DND-41 (cell line): ENCODE data around the gene SMAD6.
"Not testable (repeated sequence)": the region's sequence is repeated elsewhere in the genome, so short reads cannot be mapped to it uniquely, and the experiment has no call there.

ENCODE experiments used
- ATAC-seq: fragments of 200-7000 bp; cut with Tn5 transposase; 3 replicates; pipeline ENCODE4 v1.9.1; 2021; ENCODE audit warnings: low read depth; ENCODE audit not compliant: insufficient read depth
- DNase-seq: peaks from one replicate; pipeline ENCODE4 v3.0.0-alpha.2; 2020
- H2AFZ ChIP-seq: 2 replicates; pipeline ENCODE4 v1.6.0; 2012; ENCODE audit warnings: low read depth, low read length
- H3K27ac ChIP-seq: 2 replicates; pipeline ENCODE4 v1.5.1; 2012; ENCODE audit warnings: low read length, inconsistent platforms
- H3K27me3 ChIP-seq: fragments of 200-600 bp; sonication (generic); 2 replicates; pipeline ENCODE4 v1.6.0; 2012; ENCODE audit warnings: low read length, mild to moderate bottlenecking, inconsistent platforms; ENCODE audit not compliant: insufficient read depth, poor library complexity
- H3K36me3 ChIP-seq: 2 replicates; pipeline ENCODE4 v1.5.1; 2012; ENCODE audit warnings: low read length, inconsistent platforms; ENCODE audit not compliant: insufficient read depth
- H3K4me1 ChIP-seq: 2 replicates; pipeline ENCODE4 v1.5.1; 2012; ENCODE audit warnings: mild to moderate bottlenecking, low read length; ENCODE audit not compliant: insufficient read depth
- H3K4me2 ChIP-seq: 2 replicates; pipeline ENCODE4 v1.6.0; 2012; ENCODE audit warnings: mild to moderate bottlenecking, moderate library complexity, low read length, inconsistent platforms; ENCODE audit not compliant: insufficient read depth
- H3K4me3 ChIP-seq, 2 experiments: fragments of 200-600 bp in 1 of 2; shearing (Covaris generic) in 1 of 2; 2 replicates each; pipeline ENCODE4 v1.5.1; 2012 to 2016; ENCODE audit warnings: inconsistent platforms in 2 of 2, low read length in 2 of 2, mild to moderate bottlenecking in 2 of 2, low read depth in 1 of 2, moderate library complexity in 1 of 2
- H3K79me2 ChIP-seq: 2 replicates; pipeline ENCODE4 v1.6.0; 2012; ENCODE audit warnings: low read length, inconsistent platforms; ENCODE audit not compliant: insufficient read depth
- H3K9ac ChIP-seq: 2 replicates; pipeline ENCODE4 v1.6.0; 2012; ENCODE audit warnings: low read depth, mild to moderate bottlenecking, inconsistent platforms, low read length, moderate library complexity
- H3K9me3 ChIP-seq: 2 replicates; pipeline ENCODE4 v1.5.1; 2012; ENCODE audit warnings: low read length, moderate library complexity, mild to moderate bottlenecking, inconsistent platforms; ENCODE audit not compliant: insufficient read depth, severe bottlenecking
- H4K20me1 ChIP-seq: 2 replicates; pipeline ENCODE4 v1.6.0; 2012; ENCODE audit warnings: low read length; ENCODE audit not compliant: insufficient read depth
- EZH2 ChIP-seq: IDR thresholded peaks from 3 replicates; pipeline ENCODE4 v1.6.1; 2012; ENCODE audit warnings: borderline replicate concordance, low read depth, mild to moderate bottlenecking, moderate library complexity, low read length, inconsistent platforms; ENCODE audit not compliant: severe bottlenecking
- TF ChIP-seq, protein P1 (sequence below): IDR thresholded peaks from 2 replicates; pipeline ENCODE4 v1.5.1; 2012; ENCODE audit warnings: borderline replicate concordance, low read length, moderate library complexity, mild to moderate bottlenecking; ENCODE audit not compliant: poor library complexity, severe bottlenecking; ENCODE audit errors: extremely low read depth

Gene SMAD6

DNA sequence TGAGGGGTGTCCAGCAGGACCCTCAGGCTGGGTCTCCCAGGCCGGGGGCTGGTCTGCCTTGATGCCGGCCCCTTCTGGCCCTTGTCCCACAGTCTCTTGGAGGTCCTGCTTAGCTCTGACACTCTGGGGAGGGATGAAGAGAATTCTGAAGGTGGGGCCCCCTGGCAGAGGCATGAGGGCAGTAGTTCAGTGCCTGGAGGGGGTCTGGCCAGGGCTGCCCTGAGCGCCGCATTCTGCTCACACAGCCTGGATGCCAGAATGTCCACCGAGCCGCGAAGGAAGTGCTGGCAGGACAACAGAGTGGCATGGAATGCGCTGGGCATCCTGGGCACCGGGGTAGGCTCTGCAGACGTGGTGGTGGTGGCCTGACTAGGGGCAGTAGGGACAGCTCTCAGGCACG is 55.5 kb downstream of the SMAD6 start:
- H3K27me3 ChIP-seq: no peaks in the 10 kb centered on the region
- peaks cover 42% of the 10 kb centered on the region for H3K79me2 ChIP-seq
- H2AFZ ChIP-seq: no peak overlapping the region
- no peak overlapping the region for H3K27ac ChIP-seq
- H3K9ac ChIP-seq: no peak overlapping the region
- no peak overlapping the region for H3K4me2 ChIP-seq
- H3K36me3 ChIP-seq: peaks cover 27% of the 10 kb centered on the region
- ATAC-seq (no peak), DNase-seq (no peak)
- H3K9me3 ChIP-seq: peaks cover 5% of the 10 kb centered on the region
- TF ChIP-seq, protein P1, sequence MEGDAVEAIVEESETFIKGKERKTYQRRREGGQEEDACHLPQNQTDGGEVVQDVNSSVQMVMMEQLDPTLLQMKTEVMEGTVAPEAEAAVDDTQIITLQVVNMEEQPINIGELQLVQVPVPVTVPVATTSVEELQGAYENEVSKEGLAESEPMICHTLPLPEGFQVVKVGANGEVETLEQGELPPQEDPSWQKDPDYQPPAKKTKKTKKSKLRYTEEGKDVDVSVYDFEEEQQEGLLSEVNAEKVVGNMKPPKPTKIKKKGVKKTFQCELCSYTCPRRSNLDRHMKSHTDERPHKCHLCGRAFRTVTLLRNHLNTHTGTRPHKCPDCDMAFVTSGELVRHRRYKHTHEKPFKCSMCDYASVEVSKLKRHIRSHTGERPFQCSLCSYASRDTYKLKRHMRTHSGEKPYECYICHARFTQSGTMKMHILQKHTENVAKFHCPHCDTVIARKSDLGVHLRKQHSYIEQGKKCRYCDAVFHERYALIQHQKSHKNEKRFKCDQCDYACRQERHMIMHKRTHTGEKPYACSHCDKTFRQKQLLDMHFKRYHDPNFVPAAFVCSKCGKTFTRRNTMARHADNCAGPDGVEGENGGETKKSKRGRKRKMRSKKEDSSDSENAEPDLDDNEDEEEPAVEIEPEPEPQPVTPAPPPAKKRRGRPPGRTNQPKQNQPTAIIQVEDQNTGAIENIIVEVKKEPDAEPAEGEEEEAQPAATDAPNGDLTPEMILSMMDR: no peak
- TF ChIP-seq EZH2: no peak
- no peaks in the 10 kb centered on the region for H3K4me1 ChIP-seq
- H3K4me3 ChIP-seq: no peak overlapping the region
- H4K20me1 ChIP-seq: peaks cover 10% of the 10 kb centered on the region

DNA sequence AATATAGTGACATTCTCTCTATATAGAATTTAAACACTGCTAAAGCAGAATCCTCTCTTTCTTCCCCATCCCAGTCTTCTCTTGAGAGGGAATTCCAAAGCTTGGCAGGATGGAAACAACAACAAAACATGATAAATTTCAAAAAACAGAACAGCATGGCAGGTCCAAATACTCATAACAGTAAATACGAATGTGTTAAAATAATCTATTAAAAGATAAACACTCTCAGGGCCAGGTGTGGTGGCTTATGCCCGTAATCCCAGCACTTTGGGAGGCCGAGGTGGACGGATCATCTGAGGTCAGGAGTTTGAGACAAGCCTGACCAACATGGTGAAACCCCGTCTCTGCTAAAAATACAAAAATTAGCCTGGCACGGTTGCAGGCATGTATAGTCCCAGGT is 56.2 kb downstream of the SMAD6 start:
- H3K79me2 ChIP-seq: peaks cover 40% of the 10 kb centered on the region
- not testable (repeated sequence) for H3K27me3 ChIP-seq, H4K20me1 ChIP-seq

DNA sequence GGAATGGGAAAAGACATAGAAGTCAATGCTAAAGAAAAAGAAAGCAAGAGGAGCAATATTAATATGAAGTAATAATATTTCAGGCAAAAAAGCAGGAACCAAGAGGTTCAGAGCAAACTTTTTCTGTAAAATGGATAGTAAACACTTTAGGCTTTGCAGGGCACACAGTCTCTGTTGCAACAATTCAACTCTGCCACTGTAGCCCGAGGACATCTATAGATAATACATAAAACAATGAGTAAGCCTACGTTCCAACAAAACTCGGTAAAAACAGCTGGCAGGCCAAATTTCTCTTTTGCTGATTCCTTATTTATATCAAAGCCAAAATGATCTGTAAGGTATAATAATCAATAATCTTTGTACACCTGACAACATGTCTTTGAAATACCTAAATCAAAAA is 56.8 kb downstream of the SMAD6 start:
- Histone ChIP-seq H3K9me3 (peaks cover 5% of the 10 kb centered on the region), H3K9ac (no peak overlapping the region), H3K4me1 (no peaks in the 10 kb centered on the region), H3K27me3 (no peaks in the 10 kb centered on the region), H2AFZ (no peak overlapping the region), H3K36me3 (peaks cover 20% of the 10 kb centered on the region; the same call in 1 of the 2 replicates), H3K27ac (no peak overlapping the region), H4K20me1 (peaks cover 10% of the 10 kb centered on the region), H3K4me3 (no peak overlapping the region), H3K79me2 (peaks cover 34% of the 10 kb centered on the region), H3K4me2 (no peak overlapping the region)
- DNase-seq (no peak), ATAC-seq (no peak)
- TF ChIP-seq EZH2: no peak
- TF ChIP-seq, protein P1: no peak

More for the DNA sequence above, 56.2 kb downstream of the SMAD6 start:
- not testable (repeated sequence) for H2AFZ ChIP-seq, ATAC-seq, H3K4me1 ChIP-seq, H3K9me3 ChIP-seq, H3K9ac ChIP-seq, DNase-seq, H3K4me3 ChIP-seq, H3K27ac ChIP-seq, H3K4me2 ChIP-seq
- peaks cover 25% of the 10 kb centered on the region for H3K36me3 ChIP-seq

DNA sequence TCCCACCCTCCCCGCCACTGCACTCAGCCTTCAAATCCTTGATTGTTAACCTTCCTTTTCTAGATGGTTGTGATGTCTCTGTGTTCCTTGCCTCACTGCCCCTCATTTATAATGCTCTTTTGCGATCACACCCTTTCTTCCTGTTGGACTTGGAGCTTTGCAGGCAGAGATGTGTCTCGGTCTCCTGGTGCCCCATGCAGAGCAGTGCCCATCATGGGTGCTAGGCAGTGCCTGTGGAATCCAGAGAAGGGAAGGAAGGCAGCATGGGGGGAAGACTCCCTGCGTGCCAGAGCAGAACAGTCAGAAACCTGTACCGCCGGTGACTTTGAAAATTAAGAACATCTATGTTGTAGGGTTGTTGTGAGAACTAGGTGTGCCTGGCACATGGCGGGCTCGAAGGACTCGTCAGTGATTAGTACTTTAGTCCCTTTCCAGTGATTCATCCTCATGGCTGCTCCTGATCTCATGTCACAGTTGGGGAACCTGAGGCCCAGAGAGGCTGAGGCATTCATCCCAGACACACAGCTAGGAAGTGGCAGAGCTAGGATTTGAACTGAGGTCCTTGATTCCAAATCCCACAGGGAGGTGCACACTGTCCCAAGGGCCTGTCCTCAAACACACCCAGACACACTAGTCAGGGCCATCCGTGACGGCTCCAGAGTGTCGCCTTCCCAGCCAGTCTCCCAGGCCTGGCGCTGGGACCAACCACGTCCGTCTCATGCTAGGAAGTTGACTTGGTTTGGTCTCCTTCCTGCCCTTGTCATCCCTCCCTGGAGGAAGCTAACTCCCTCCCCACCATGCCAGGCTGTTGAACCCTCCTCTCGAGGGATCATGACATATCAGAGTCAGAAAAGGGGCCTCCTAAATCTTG is 58.3 kb downstream of the SMAD6 start:
- Histone ChIP-seq H3K79me2 (peaks cover 24% of the 10 kb centered on the region; the same call in 1 of the 2 replicates), H3K4me2 (no peak overlapping the region), H3K9ac (no peak overlapping the region), H2AFZ (no peak overlapping the region), H3K27ac (no peak overlapping the region), H3K4me3 (no peak overlapping the region), H4K20me1 (peaks cover 16% of the 10 kb centered on the region), H3K27me3 (no peaks in the 10 kb centered on the region), H3K36me3 (peaks cover 5% of the 10 kb centered on the region; the same call in 1 of the 2 replicates), H3K4me1 (no peaks in the 10 kb centered on the region), H3K9me3 (peaks cover under 1% of the 10 kb centered on the region)
- no peak for ATAC-seq
- DNase-seq: no peak
- TF ChIP-seq, protein P1: no peak
- no peak for TF ChIP-seq EZH2
